GM12878 (cell line): ENCODE measurements around the gene OGFOD2. TPM values are rescaled to one million over a fixed set of nuclear protein-coding genes. Genes with fewer than 3 reads are reported as not detected.

Experiments
- ATAC-seq: fragments of 200-7000 bp; cut with Tn5 transposase; 3 replicates; pipeline ENCODE4 v1.9.1; 2020; ENCODE audit warnings: mild to moderate bottlenecking, moderate library complexity
- BruUV-seq: library from RNA; stranded (reverse); fragments of 400-500 nt; replicated peaks from 2 replicates; lab custom pipeline; 2021; lab: Mats Ljungman, UMichigan
- CTCF ChIA-PET: fragments of 300-600 bp; sonication (Branson Sonifier 250); formaldehyde crosslinking; extraction: SDS; loops from one replicate; lab custom pipeline; 2021; ENCODE audit warnings: inconsistent platforms; lab: Yijun Ruan, JAX
- POLR2A ChIA-PET: fragments of 350-600 bp; formaldehyde crosslinking; extraction: SDS; loops from one replicate; lab custom pipeline; 2021; ENCODE audit warnings: inconsistent platforms; lab: Charles Lee
- RAD21 ChIA-PET: fragments of 300-600 bp; sonication (Branson Sonifier 250); formaldehyde crosslinking; loops from one replicate; lab custom pipeline; 2023; ENCODE audit warnings: antibody characterized with exemption; ENCODE audit not compliant: unreplicated experiment; lab: Charles Lee
- SMC1A ChIA-PET: fragments of 300-600 bp; sonication (Branson Sonifier 250); formaldehyde crosslinking; loops from one replicate; lab custom pipeline; 2023; ENCODE audit not compliant: unreplicated experiment, uncharacterized antibody; lab: Charles Lee
- DNase-seq: peaks from one replicate; pipeline ENCODE4 v3.0.0-alpha.2; 2011; ENCODE audit warnings: low read depth, low spot score
- FAIRE-seq: peaks from 3 replicates; lab custom pipeline; 2011; peaks lifted over from hg19 to GRCh38; lab: Jason Lieb, UNC
- H2AFZ ChIP-seq: 2 replicates; pipeline ENCODE4 v1.6.0; 2011; ENCODE audit warnings: low read depth, low read length, control low read depth; ENCODE audit not compliant: control insufficient read depth
- H3K27ac ChIP-seq: 2 replicates; pipeline ENCODE4 v1.5.1; 2011; ENCODE audit warnings: control low read depth; ENCODE audit not compliant: control insufficient read depth, insufficient read depth
- H3K27me3 ChIP-seq, 2 experiments: replicated peaks in 1 of 2; 2 replicates each; pipeline versions ENCODE4 v1.6.0 to v1.6.1; 2011; ENCODE audit warnings: low read length in 1 of 2; ENCODE audit not compliant: control insufficient read depth in 2 of 2, insufficient read depth in 2 of 2
- H3K36me3 ChIP-seq, 2 experiments: 2 replicates each; pipeline ENCODE4 v1.5.1; 2011; ENCODE audit warnings: low read length in 1 of 2; ENCODE audit not compliant: control insufficient read depth in 2 of 2, insufficient read depth in 2 of 2
- H3K4me1 ChIP-seq: 2 replicates; pipeline ENCODE4 v1.6.1; 2011; ENCODE audit warnings: mild to moderate bottlenecking, low read length, moderate library complexity, mixed read lengths; ENCODE audit not compliant: control insufficient read depth, insufficient read depth
- H3K4me2 ChIP-seq: 2 replicates; pipeline ENCODE4 v1.6.0; 2011; ENCODE audit warnings: control low read depth; ENCODE audit not compliant: control insufficient read depth, insufficient read depth
- H3K4me3 ChIP-seq: fragments of 200-600 bp; sonication (generic); 2 replicates; pipeline ENCODE4 v1.5.1; 2016
- H3K79me2 ChIP-seq: 2 replicates; pipeline ENCODE4 v1.6.0; 2011; ENCODE audit warnings: low read length; ENCODE audit not compliant: control insufficient read depth, insufficient read depth
- H3K9ac ChIP-seq: 2 replicates; pipeline ENCODE4 v1.8.0; 2011; ENCODE audit warnings: low read length, control low read depth, mixed read lengths; ENCODE audit not compliant: control insufficient read depth, insufficient read depth
- H3K9me3 ChIP-seq: replicated peaks from 3 replicates; pipeline ENCODE4 v1.5.1; 2011; ENCODE audit warnings: mild to moderate bottlenecking, low read length; ENCODE audit not compliant: control insufficient read depth, insufficient read depth
- H4K20me1 ChIP-seq: 2 replicates; pipeline ENCODE4 v1.6.0; 2011; ENCODE audit not compliant: control insufficient read depth, insufficient read depth
- E2F4 ChIP-seq: IDR thresholded peaks from 2 replicates; pipeline ENCODE4 v1.6.1; 2012; ENCODE audit warnings: low read depth, low read length, improper control_type of control experiment
- IRF3 ChIP-seq: fragments of 450-650 bp; IDR thresholded peaks from 2 replicates; pipeline ENCODE4 v1.6.1; 2014; ENCODE audit warnings: mild to moderate bottlenecking
- MTA2 ChIP-seq: fragments of 450-650 bp; IDR thresholded peaks from 2 replicates; pipeline ENCODE4 v1.6.1; 2016; ENCODE audit warnings: low read depth, mild to moderate bottlenecking, moderate library complexity
- POLR2A ChIP-seq: IDR thresholded peaks from 2 replicates; pipeline ENCODE4 v1.6.1; 2011; ENCODE audit warnings: low read depth, mild to moderate bottlenecking, low read length
- RBBP5 ChIP-seq: fragments of 200-600 bp; sonication (generic); conservative IDR thresholded peaks from 2 replicates; pipeline ENCODE4 v1.6.1; 2016
- YBX1 ChIP-seq: fragments of 450-650 bp; IDR thresholded peaks from 2 replicates; pipeline ENCODE4 v1.6.1; 2016; ENCODE audit warnings: antibody characterized with exemption
- WGBS: methylation state at CpG from one replicate; pipeline ENCODE4 v1.1.6; 2016; ENCODE audit warnings: low lambda C conversion rate; ENCODE audit not compliant: insufficient replicate concordance, insufficient coverage; ENCODE audit errors: missing lambda C conversion rate; 5-methylcytosine and 5-hydroxymethylcytosine counted together
- in situ Hi-C: fragments of 300-500 bp; cut with MboI; formaldehyde crosslinking; loops from 9 replicates; pipeline ENCODE4 v1.14.3; 2018; ENCODE audit warnings: mixed read lengths
- intact Hi-C: fragments of 100-400 bp; cut with micrococcal nuclease; formaldehyde crosslinking; loops from one replicate; pipeline ENCODE4 v1.14.2; 2022; ENCODE audit not compliant: unreplicated experiment
- polyA plus RNA-seq, 11 experiments: library from polyadenylated mRNA; depleted of rRNA in 4 of 11; unstranded in 6 of 11; stranded (reverse) in 5 of 11; fragments of >200 nt; fragmentation: Nextera tagmentation in 4 of 11; fragmentation: Illumina TruSeq in 1 of 11; extraction: Ambion mirVana in 4 of 11; extraction: Trizol in 1 of 11; gene quantifications; 1 replicate in 1 of 11; 2 replicates in 10 of 11; pipeline versions ENCODE4 v1.2.1 to v1.2.3, GENCODE V29; 2011 to 2016; ENCODE audit warnings: inconsistent platforms in 2 of 11, missing spikeins in 2 of 11, low read depth in 1 of 11
- total RNA-seq, 4 experiments: library from RNA; depleted of rRNA in 3 of 4; stranded (reverse); fragments of >200 nt in 3 of 4; fragmentation: Illumina TruSeq in 1 of 4; extraction: Trizol in 1 of 4; gene quantifications; 2 replicates each; pipeline versions ENCODE4 v1.2.1 to v1.2.3, GENCODE V29; 2013 to 2021
- TF ChIP-seq, protein P1 (sequence below): fragments of 450-650 bp; IDR thresholded peaks from 2 replicates; pipeline ENCODE4 v1.6.1; 2018; ENCODE audit warnings: mild to moderate bottlenecking, low read depth, moderate library complexity; ENCODE audit not compliant: partially characterized antibody

The OGFOD2 gene
- total and polyA plus RNA-seq, 10 of the 15 experiments (the other 5 are each of a cell fraction or from before 2014, with no cell fraction given), result 0.93 to 29.2 (median 16.3) TPM

DNA sequence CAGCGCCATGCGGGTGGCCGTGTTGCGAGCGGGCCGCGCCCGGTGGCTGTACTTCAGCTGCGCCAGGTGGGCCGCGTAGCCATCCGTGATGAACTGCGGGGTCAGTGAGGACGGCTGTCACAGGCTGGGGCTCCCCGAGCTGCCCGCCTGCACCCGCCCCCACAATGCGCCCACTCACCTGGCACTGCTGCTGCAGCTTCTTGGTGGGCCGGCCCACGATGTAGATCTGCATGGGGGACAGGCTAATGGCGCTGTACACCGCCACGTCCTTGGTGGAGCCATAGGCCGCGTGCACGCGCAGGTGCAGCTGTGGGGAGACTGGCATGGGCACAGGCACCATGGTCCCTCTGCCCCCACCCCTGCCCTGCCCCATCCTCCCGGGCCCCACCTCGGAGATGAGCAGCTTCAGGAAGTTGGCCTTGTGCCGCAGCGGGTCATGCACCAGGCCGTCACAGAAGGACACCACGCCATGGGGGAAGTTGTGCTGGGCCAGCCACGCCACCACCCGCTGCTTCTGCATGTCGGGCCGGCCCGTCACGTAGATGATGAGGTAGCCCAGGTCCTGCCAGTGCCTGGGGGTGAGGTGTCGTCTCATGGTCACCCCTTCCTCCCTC lies 11.3 kb downstream of the OGFOD2 start:
- FAIRE-seq (no peak), DNase-seq (no peak), ATAC-seq (no peak)
- ChIA-PET POLR2A (no interaction called here), RAD21 (no interaction called here), CTCF (no interaction called here), SMC1A (no interaction called here)
- Histone ChIP-seq H2AFZ (no peak overlapping the region), H3K27me3 (no peaks in the 10 kb centered on the region; a peak in 1 of 4 replicates), H3K27ac (no peak overlapping the region), H3K79me2 (peaks cover 5% of the 10 kb centered on the region), H3K4me2 (no peak overlapping the region), H3K4me1 (peaks cover 10% of the 10 kb centered on the region), H4K20me1 (no peaks in the 10 kb centered on the region), H3K4me3 (no peak overlapping the region), H3K36me3 (peaks cover 0 to 2% of the 10 kb centered on the region in 2 experiments; a peak in 2 of 4 replicates), H3K9ac (no peak overlapping the region), H3K9me3 (no peaks in the 10 kb centered on the region)
- BruUV-seq, result no TSS peak
- in situ Hi-C loops (no loop called here), intact Hi-C loops (no loop called here)
- 86% methylated on average over 29 of the region's 40 CpGs for WGBS
- TF ChIP-seq POLR2A (no peak), RBBP5 (no peak), MTA2 (no peak), IRF3 (no peak), E2F4 (no peak), YBX1 (no peak)
- TF ChIP-seq, protein P1, sequence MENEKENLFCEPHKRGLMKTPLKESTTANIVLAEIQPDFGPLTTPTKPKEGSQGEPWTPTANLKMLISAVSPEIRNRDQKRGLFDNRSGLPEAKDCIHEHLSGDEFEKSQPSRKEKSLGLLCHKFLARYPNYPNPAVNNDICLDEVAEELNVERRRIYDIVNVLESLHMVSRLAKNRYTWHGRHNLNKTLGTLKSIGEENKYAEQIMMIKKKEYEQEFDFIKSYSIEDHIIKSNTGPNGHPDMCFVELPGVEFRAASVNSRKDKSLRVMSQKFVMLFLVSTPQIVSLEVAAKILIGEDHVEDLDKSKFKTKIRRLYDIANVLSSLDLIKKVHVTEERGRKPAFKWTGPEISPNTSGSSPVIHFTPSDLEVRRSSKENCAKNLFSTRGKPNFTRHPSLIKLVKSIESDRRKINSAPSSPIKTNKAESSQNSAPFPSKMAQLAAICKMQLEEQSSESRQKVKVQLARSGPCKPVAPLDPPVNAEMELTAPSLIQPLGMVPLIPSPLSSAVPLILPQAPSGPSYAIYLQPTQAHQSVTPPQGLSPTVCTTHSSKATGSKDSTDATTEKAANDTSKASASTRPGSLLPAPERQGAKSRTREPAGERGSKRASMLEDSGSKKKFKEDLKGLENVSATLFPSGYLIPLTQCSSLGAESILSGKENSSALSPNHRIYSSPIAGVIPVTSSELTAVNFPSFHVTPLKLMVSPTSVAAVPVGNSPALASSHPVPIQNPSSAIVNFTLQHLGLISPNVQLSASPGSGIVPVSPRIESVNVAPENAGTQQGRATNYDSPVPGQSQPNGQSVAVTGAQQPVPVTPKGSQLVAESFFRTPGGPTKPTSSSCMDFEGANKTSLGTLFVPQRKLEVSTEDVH, result no peak
